ENCODE data around the gene TRAK1.

TRAK1 gene

DNA sequence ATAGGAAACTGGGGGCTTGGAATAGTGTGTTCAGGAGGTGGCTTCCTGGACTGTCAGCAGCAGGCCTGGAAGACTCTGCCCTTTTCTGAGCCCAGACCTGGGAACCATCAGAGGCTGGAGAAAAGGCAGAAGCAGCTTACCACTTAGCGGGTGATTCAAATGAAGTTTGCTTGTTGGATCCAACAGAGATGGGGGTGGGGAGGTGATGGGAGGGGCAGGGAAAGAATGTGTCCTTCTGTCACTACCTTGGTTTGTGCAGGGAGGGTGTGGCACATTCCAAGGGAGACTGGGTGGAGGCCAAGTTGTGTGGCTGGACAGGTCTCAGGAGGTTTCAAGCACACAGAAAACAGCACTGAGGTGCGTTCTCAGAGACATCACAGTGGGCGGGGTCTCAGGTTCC, 58.8 kb downstream of the TRAK1 start:
- no peak for DNase-seq (ENCODE audit: low read depth in 1 of 2, low spot score in 1 of 2)

DNA sequence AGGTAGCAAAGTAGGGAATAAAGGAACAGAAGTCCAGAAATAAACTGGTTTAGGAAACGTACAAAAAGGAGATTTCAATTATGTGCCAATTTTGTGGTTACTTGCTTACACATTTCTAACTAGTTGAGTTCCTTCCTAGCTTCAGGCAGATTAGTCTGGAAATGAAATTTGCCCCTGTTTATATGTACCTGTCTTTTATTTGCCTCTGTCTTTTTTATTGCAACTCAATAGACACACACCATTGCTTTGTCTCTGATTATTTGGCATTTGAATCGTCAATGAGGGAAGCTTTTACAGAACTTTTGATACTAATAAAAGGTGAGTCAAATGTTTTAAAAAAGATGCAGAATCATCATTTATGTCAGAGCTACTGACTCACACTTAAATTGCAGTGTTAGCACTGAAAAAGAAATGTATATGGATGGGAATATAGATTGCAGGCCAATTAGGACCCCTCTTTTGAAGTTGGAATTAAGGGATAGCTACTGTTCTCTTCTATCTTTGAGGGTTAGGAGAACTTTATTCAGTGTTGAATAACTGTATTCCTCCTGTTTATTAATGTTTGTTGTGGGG, 60.5 kb downstream of the TRAK1 start:
- no peak for DNase-seq (ENCODE audit: low read depth in 1 of 2, low spot score in 1 of 2)

DNA sequence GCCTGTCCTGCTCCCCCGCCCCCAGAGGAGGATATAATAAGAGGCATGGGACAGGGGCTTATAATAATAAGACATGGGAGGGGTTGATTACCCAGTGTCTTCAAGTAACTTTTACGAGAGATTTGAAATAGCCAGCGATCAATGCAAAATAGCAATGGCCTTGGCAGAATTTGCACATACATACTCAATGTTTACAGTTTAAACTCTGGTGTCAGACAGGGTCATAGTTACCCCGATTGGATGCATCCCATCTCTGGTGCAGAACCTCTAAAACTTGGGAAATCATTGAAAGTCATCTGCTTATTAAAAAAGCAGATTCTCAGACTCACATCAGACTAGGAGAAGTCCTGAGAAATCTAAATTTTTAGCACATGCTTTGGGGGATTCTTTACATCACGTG, 61.0 kb downstream of the TRAK1 start:
- DNase-seq (ENCODE audit: low read depth in 1 of 2, low spot score in 1 of 2), result no peak

DNA sequence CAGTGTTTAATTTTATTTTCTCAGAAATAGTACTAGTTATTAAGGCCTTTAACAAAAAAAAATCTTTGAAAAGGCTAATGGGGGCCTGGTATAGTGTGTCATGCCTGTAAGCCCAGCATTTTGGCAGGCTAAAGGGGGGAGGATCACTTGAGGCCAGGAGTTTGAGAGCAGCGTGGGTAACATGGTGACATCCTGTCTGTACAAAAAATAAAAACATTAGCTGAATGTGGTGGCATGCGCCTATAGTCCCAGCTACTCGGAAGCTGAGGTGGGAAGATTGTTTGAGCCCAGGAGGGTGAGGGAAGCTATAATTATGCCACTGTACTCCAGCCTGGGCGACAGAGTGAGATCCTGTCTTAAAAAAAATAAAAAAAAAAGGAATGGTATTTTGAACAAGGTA, 61.9 kb downstream of the TRAK1 start:
- no peak for DNase-seq (ENCODE audit: low read depth in 1 of 2, low spot score in 1 of 2)

DNA sequence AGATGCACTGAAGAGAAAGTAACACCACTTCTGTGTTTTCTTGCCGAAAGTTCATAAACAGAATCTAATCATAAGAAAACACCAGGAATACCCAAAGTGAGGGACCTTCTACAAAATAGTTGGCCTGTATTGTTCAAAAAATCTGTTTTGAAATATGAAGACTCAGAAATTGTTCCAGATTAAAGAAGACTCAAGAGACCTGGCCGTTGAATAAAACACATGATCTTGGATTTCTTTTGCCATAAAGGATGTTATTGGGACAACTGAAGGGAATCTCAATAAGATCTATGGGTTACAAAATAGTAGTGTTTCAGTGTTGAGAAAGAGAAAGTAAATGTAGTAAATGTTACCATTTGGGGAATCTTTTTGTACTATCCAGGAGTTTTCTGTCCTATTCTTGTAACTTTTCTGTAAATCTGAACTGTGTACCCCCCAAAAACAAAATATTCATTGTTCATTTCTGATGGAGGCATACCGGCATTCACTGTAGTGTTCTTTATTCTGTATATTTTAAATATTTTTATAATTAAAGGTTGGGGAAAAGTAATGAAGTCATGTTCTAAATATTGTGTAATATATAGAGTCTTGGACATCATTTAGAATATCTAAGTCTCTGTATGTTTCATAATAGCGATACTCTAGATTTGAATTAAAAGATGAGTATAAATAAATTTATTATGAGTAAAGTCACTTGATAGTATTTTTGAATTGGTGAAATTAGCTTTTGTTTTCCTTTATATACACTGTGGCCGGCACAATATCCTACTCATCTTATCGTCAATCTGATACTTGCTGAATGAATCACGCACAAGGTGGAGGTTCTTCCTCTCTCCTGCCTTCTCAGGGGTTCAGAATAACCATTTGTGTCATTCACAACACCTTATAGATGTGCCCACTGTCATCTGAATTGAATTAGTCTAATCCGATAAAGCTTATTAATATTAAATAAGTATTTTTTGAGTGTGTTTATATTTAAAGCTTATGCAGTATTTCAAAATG, 66.7 kb downstream of the TRAK1 start:
- DNase-seq (ENCODE audit: low read depth in 1 of 2, low spot score in 1 of 2), result no peak

DNA sequence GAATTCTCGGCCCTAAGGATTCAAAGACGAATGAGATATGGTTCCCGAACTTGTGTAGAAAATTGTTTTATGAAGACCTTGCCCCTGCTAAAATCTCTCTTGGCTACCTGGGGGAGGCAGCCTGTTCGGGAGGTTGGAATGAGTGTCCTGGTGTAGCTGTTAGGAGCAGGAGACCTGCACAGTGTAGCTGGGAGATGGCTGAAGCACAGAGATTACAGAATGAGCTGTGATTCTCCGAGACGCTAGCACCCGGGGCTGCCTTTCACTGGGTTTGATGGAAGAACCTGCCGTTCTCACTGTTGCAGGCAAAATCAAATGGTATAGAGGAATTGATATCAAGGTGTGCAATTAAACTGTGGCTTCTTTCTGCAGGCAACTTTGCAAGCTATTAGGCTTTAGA, 68.0 kb downstream of the TRAK1 start:
- DNase-seq (ENCODE audit: low read depth in 1 of 2, low spot score in 1 of 2), result no peak

DNA sequence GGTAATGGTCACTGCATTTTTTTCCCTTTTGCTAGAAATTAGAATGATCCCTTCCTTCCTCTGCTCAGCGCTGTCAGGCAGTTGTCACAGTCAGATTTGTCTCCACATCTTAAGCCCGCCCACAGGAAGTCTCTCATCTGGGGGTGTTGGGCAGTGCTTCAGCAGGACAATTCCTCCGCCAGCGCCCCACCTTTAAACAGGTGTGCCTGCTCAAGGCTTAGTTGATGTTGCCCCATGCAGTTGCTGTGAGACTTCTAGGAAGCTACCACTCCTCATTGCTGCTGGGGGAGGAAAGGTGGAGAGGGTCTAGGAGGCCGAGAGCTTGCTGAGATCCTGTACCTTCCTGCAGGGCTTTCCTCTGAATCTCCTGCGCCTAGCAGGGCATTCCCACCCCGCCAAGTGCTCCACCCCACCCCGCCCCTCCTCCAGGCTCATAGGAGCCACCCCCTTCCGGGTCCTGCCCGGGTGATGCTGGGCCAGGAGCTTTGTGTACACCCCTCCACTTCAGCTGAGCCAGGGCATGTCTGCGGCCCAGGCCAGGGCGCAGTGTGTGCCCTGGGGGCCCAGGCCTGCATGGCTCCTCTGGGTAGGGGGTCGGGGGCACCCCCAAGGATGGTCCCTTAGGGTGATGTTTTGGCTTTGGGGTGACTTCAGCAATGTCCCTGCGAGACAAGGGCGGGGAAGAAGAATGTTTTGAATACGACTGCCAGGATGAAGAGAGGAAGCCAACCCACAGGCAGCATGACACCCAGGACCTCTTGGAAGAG, 68.7 kb downstream of the TRAK1 start:
- no peak for DNase-seq (ENCODE audit: low read depth in 1 of 2, low spot score in 1 of 2)

DNA sequence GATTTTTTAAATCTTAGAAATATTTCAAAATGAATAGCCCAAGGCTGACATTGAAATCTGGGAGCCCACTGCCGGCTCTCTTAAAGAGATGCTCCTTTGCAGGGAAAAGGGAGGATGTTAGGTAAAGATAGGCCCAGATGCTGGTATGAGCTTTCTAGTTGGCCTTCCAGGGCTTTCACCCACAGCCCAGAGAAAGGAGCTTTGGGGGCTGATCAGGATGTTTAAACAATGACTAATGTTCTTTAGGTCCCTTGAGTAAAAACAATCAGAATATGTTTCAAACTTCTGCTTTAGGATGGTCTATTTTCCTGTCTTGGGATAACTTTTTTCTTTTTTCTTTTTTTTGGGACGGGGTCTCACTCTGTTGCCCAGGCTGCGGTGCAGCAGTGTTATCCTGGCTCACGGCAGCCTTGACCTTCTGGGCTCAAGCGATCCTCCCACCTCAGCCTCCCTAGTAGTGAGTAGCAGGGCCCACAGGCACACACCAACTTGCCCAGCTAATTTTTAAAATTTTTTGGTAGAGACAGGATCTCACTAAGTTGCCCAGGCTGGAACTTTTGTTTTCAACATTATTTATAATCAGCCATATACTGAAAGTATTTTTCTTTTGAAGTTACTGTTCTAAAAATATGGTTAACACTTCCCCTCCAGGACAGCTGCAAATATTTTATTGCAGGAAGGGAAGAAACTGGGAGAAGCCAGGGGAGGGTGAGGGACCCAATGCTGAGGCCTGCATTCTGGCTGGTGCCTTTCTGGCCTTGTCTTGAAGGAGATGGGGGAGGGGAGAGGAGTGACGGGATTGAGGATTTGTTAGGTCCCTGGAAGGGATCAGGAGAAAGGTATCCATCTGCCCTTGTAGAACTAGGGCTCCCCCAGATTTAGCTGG, 70.1 kb downstream of the TRAK1 start:
- DNase-seq (ENCODE audit: low read depth in 1 of 2, low spot score in 1 of 2), result no peak

DNA sequence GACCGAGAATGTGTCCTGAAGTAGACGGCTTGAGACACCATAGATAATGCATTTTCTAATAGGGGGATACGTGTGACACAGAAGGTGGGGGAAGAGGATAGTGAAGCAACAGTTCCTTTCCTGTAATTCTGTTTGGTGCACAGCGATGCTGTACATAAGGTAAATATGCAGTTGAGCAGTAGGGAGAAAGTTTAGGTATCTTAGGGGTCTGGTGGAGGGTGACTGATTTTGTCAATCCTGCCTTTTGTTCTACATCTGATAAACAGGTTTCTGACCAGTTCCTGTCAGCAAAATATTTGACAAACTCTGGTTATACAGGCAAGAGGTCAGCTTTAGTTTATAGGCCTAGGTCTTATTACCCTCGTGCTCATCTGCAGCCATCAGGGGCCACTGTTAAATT, 71.3 kb downstream of the TRAK1 start:
- DNase-seq (ENCODE audit: low read depth in 1 of 2, low spot score in 1 of 2), result no peak

DNA sequence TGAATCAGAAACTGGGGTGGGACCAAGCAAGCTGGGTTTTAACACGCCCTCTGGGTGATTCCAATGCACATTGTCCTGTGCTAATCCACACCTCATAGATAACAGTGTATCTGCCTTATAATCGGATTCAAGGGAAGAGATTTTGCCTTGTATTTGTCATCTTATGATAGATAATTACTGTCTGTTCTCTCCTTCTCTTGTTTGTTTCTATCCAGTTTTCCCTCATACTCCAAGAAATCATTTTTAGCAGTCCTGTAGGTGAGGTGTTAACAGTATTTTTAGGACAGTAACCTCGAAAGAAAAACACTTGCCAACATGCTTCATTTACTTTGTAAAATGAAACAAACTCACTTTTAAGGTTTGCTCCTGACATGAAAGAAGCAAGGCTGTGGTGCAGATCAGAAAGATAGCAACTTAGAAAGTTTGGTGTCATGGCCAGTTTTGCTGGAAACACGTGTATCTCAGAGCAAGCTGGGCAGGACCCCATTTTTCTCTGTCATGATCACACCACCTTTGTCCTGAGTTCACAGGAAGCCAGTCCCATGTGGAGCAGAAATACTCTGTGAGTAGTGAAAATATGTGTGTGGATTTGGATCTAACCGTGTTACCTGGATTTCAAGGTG, 72.6 kb downstream of the TRAK1 start:
- DNase-seq (ENCODE audit: low read depth in 1 of 2, low spot score in 1 of 2), result no peak

DNA sequence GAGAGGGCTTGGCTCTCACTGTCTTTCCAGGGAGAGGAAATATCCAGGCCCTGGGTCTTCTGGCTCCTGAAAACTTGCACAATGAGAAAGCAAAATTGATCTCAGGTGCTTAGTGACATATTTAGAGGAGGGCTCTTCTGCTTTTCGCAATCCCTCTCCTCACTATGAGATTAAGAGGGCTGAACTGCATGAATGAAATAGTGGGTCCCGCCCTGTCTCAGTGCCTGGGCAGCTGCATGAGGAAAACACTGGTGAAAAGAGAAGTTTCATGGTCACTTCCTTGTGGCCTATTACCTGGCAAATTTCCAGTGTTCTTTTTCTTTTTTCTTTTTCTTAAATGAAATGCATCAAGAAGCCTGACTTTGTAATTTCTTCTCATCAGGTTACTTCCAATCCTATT, 73.5 kb downstream of the TRAK1 start:
- no peak for DNase-seq (ENCODE audit: low read depth in 1 of 2, low spot score in 1 of 2)

DNA sequence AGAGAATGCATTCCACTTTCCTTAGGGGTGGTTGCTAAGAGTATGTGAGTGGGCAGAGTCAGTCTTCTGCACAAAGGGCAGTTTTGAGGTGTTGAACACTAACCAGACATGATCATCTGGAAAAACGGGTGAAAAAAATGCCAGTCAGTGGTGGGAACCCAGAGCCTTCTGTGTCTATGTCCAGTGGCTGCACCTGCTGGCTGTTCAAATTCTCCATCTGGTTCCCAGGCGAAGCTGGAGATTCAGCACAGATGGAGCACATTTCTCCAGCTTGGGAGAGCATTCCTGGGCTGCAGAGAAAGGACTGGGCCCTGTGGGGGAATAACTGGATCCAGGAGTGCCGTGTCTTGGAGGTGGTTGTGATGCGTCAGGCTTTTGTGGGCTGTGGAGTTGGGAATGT, 74.1 kb downstream of the TRAK1 start:
- DNase-seq (ENCODE audit: low read depth in 1 of 2, low spot score in 1 of 2), result no peak

DNA sequence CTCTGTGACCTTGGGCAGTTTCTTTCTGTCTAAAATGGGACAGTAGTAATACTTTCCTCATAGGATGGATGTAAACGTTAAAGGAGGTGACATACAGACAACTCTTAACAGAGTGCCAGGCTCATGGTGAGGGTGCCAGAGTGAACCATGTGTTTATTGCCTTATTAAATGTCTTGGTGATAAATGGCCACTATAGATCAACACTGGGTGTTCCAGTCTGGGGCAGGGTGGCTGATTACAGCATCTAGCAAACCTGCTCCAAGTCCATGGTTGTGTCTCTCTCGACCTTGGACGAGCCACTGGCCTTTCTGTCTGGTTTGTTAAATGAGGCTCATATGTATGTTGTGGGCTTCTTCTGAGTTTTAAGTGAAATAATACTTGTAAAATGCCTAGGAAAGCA, 75.1 kb downstream of the TRAK1 start:
- no peak for DNase-seq (ENCODE audit: low read depth in 1 of 2, low spot score in 1 of 2)

DNA sequence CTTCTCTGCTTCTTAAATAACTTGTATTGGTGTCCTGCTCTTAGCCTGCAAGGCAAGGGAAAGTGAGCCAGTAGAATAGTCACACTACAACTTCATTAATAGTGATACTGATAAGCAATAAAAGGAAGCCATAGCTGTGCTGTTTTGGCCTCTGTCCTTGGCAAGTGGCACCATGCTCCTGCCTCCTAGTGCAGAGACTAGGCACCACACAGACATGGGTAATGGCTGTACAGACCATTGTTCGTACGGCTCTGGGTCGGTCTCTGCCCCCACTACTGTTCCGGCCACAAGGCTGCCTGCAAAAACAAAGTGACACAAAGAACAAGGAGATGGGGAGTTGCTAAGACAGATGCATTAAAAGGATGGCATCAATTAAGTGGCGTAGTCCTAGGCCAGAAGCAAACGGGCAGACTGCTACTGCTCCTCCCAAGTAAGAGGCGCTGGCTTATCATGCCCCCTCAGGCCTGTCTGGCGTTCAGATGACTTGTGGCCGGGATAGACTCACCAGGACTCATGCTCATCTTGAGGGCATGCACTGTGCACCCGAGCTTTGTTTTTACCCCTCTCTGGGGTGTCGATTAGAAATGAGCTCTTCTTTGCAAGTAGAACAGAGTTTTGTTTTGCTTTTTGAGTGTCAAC, 75.6 kb downstream of the TRAK1 start:
- DNase-seq (ENCODE audit: low read depth in 1 of 2, low spot score in 1 of 2), result no peak

DNA sequence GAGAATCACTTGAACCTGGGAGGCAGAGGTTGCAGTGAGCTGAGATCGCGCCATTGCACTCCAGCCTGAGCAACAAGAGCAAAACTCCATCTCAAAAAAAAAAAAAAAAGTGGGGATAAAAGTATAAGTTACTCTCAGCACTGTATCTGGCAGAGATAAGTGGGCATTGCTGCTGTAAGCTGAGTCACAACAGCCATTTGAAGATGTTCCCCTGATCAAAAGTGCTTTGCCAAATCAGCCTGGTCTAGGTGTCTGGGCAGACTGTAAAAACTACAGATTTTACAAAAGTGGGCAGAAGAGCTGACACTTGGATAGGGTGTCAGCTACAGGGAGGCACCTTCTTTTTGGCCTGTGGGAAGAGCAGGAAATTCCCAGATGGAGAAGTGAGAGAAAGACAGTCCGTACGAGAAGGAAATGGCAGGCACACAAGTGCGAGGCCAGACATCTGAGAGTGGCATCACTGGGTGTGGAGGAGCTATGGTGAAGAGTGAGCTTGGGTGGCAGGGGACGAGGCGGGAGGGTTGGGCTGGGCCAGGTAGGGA, 78.5 kb downstream of the TRAK1 start:
- DNase-seq (ENCODE audit: low read depth in 1 of 2, low spot score in 1 of 2), result no peak

DNA sequence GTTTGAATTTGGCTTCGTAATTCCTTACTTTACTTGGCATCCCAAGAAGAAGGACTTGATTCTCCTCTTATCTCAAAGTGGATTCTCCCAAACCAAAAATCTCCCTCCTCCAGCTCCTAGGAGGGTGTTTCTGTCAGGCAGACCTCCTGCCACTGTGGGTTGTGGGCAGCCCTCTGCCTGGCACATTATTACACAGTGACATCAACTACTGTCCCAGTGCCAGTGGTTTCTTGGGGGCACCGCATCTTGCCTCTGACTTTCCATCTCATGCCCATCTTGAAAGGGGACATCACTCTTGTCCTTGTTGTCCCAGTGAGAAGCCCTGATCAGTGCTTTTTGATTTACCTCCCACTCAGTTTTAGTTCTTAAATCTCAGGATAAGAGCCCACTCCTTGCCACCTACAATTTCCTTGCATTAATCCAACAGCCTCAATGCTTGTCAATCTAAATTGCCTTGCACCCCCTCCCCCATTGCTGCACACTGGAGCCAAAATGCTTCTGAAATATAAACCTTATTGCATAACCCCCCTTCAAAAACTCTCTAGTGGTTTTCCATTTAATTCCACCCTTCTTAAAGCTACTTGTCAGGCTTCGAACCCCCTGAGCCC, 81.0 kb downstream of the TRAK1 start:
- DNase-seq (ENCODE audit: low read depth in 1 of 2, low spot score in 1 of 2), result no peak

DNA sequence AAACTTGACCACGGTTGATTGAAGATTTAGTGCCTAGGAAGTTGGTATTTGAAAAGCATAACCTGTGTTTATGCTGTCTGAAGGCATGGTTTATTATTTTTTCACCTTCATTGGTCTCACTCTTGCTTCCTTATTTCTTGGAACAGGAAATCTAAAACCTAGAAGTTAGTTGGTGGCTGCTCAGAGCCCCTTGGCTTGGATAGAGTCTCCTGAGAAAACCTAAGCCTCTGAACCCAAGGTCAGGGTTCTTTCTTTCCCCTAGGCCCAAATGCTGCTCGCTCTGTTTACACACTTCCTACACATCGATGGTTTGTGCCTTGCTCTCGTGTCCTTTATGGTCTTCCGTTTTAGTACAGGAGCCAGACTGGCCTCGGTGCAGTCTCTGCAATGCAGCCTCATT, 82.2 kb downstream of the TRAK1 start:
- DNase-seq (ENCODE audit: low read depth in 1 of 2, low spot score in 1 of 2), result no peak

DNA sequence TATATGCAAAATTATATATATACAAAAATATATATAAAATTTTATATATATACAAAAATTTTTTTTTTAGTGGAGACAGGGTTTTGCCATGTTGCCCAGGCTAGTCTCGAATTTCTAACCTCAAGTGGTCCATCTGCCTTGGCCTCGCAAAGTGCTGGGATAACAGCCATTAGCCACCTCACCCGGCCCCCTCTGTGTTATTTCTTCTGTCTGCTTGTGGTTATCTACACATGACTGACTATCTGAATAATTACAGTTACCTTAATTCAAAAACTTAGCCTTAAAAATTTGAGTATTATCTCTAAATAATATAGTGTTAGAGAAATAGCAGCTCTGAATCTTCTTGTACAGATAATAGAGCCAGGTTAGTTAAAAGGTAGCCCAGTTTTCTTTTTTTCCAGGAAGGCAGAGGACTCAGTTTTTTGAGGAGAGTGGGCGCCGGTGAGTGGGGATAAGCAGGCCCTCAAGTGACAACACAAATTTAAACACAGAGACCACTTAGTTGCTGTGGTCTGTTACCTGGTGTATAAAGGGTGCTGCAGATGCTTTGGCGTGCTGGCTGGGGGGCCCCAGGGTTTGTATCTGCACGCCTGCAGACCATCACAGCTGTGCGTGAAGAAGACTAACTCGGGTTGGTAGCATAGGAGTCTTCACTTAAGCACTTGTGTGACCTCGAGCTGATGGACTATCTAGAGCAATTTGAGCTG, 83.7 kb downstream of the TRAK1 start:
- no peak for DNase-seq (ENCODE audit: low read depth in 1 of 2, low spot score in 1 of 2)
